GM12878 (cell line): Measurements from ENCODE around the gene KIAA1217. TPM values are rescaled to one million over a fixed set of nuclear protein-coding genes. Genes with fewer than 3 reads are reported as not detected.

ENCODE experiments used
- ATAC-seq: fragments of 200-7000 bp; cut with Tn5 transposase; 3 replicates; pipeline ENCODE4 v1.9.1; 2020; ENCODE audit warnings: mild to moderate bottlenecking, moderate library complexity
- BruUV-seq: library from RNA; stranded (reverse); fragments of 400-500 nt; replicated peaks from 2 replicates; lab custom pipeline; 2021; lab: Mats Ljungman, UMichigan
- CTCF ChIA-PET: fragments of 300-600 bp; sonication (Branson Sonifier 250); formaldehyde crosslinking; extraction: SDS; loops from one replicate; lab custom pipeline; 2021; ENCODE audit warnings: inconsistent platforms; lab: Yijun Ruan, JAX
- POLR2A ChIA-PET: fragments of 350-600 bp; formaldehyde crosslinking; extraction: SDS; loops from one replicate; lab custom pipeline; 2021; ENCODE audit warnings: inconsistent platforms; lab: Charles Lee
- RAD21 ChIA-PET: fragments of 300-600 bp; sonication (Branson Sonifier 250); formaldehyde crosslinking; loops from one replicate; lab custom pipeline; 2023; ENCODE audit warnings: antibody characterized with exemption; ENCODE audit not compliant: unreplicated experiment; lab: Charles Lee
- SMC1A ChIA-PET: fragments of 300-600 bp; sonication (Branson Sonifier 250); formaldehyde crosslinking; loops from one replicate; lab custom pipeline; 2023; ENCODE audit not compliant: unreplicated experiment, uncharacterized antibody; lab: Charles Lee
- DNase-seq: peaks from one replicate; pipeline ENCODE4 v3.0.0-alpha.2; 2011; ENCODE audit warnings: low read depth, low spot score
- FAIRE-seq: peaks from 3 replicates; lab custom pipeline; 2011; peaks lifted over from hg19 to GRCh38; lab: Jason Lieb, UNC
- H2AFZ ChIP-seq: 2 replicates; pipeline ENCODE4 v1.6.0; 2011; ENCODE audit warnings: low read depth, low read length, control low read depth; ENCODE audit not compliant: control insufficient read depth
- H3K27ac ChIP-seq: 2 replicates; pipeline ENCODE4 v1.5.1; 2011; ENCODE audit warnings: control low read depth; ENCODE audit not compliant: control insufficient read depth, insufficient read depth
- H3K27me3 ChIP-seq, 2 experiments: replicated peaks in 1 of 2; 2 replicates each; pipeline versions ENCODE4 v1.6.0 to v1.6.1; 2011; ENCODE audit warnings: low read length in 1 of 2; ENCODE audit not compliant: control insufficient read depth in 2 of 2, insufficient read depth in 2 of 2
- H3K36me3 ChIP-seq, 2 experiments: 2 replicates each; pipeline ENCODE4 v1.5.1; 2011; ENCODE audit warnings: low read length in 1 of 2; ENCODE audit not compliant: control insufficient read depth in 2 of 2, insufficient read depth in 2 of 2
- H3K4me1 ChIP-seq: 2 replicates; pipeline ENCODE4 v1.6.1; 2011; ENCODE audit warnings: mild to moderate bottlenecking, low read length, moderate library complexity, mixed read lengths; ENCODE audit not compliant: control insufficient read depth, insufficient read depth
- H3K4me2 ChIP-seq: 2 replicates; pipeline ENCODE4 v1.6.0; 2011; ENCODE audit warnings: control low read depth; ENCODE audit not compliant: control insufficient read depth, insufficient read depth
- H3K4me3 ChIP-seq: fragments of 200-600 bp; sonication (generic); 2 replicates; pipeline ENCODE4 v1.5.1; 2016
- H3K79me2 ChIP-seq: 2 replicates; pipeline ENCODE4 v1.6.0; 2011; ENCODE audit warnings: low read length; ENCODE audit not compliant: control insufficient read depth, insufficient read depth
- H3K9ac ChIP-seq: 2 replicates; pipeline ENCODE4 v1.8.0; 2011; ENCODE audit warnings: low read length, control low read depth, mixed read lengths; ENCODE audit not compliant: control insufficient read depth, insufficient read depth
- H3K9me3 ChIP-seq: replicated peaks from 3 replicates; pipeline ENCODE4 v1.5.1; 2011; ENCODE audit warnings: mild to moderate bottlenecking, low read length; ENCODE audit not compliant: control insufficient read depth, insufficient read depth
- H4K20me1 ChIP-seq: 2 replicates; pipeline ENCODE4 v1.6.0; 2011; ENCODE audit not compliant: control insufficient read depth, insufficient read depth
- ESRRA ChIP-seq: IDR thresholded peaks from 2 replicates; pipeline ENCODE4 v1.6.1; 2012; ENCODE audit warnings: mild to moderate bottlenecking, low read length, improper control_type of control experiment
- ETV6 ChIP-seq, 2 experiments: fragments of 450-650 bp in 1 of 2; IDR thresholded peaks in 1 of 2; conservative IDR thresholded peaks in 1 of 2; 2 replicates each; pipeline ENCODE4 v1.6.1; 2014; ENCODE audit warnings: antibody characterized with exemption in 1 of 2, borderline replicate concordance in 1 of 2, low read depth in 1 of 2, mild to moderate bottlenecking in 1 of 2, moderate library complexity in 1 of 2
- HDAC2 ChIP-seq: fragments of 200-600 bp; sonication (generic); IDR thresholded peaks from 2 replicates; pipeline ENCODE4 v1.6.1; 2017
- IKZF2 ChIP-seq, 2 experiments: fragments of 450-650 bp; IDR thresholded peaks; 2 replicates each; pipeline ENCODE4 v1.6.1; 2017; ENCODE audit warnings: mild to moderate bottlenecking in 2 of 2, moderate library complexity in 2 of 2
- NBN ChIP-seq: fragments of 450-650 bp; IDR thresholded peaks from 2 replicates; pipeline ENCODE4 v1.6.1; 2016
- PRDM15 ChIP-seq: fragments of 450-650 bp; formaldehyde crosslinking; IDR thresholded peaks from 2 replicates; pipeline ENCODE4 v1.4.0; 2020; ENCODE audit warnings: mild to moderate bottlenecking, moderate library complexity
- ZNF274 ChIP-seq: IDR thresholded peaks from one replicate; pipeline ENCODE4 v1.8.0; 2011; ENCODE audit not compliant: insufficient read length, insufficient read depth
- WGBS: methylation state at CpG from one replicate; pipeline ENCODE4 v1.1.6; 2016; ENCODE audit warnings: low lambda C conversion rate; ENCODE audit not compliant: insufficient replicate concordance, insufficient coverage; ENCODE audit errors: missing lambda C conversion rate; 5-methylcytosine and 5-hydroxymethylcytosine counted together
- in situ Hi-C: fragments of 300-500 bp; cut with MboI; formaldehyde crosslinking; loops from 9 replicates; pipeline ENCODE4 v1.14.3; 2018; ENCODE audit warnings: mixed read lengths
- intact Hi-C: fragments of 100-400 bp; cut with micrococcal nuclease; formaldehyde crosslinking; loops from one replicate; pipeline ENCODE4 v1.14.2; 2022; ENCODE audit not compliant: unreplicated experiment
- polyA plus RNA-seq, 11 experiments: library from polyadenylated mRNA; depleted of rRNA in 4 of 11; unstranded in 6 of 11; stranded (reverse) in 5 of 11; fragments of >200 nt; fragmentation: Nextera tagmentation in 4 of 11; fragmentation: Illumina TruSeq in 1 of 11; extraction: Ambion mirVana in 4 of 11; extraction: Trizol in 1 of 11; gene quantifications; 1 replicate in 1 of 11; 2 replicates in 10 of 11; pipeline versions ENCODE4 v1.2.1 to v1.2.3, GENCODE V29; 2011 to 2016; ENCODE audit warnings: inconsistent platforms in 2 of 11, missing spikeins in 2 of 11, low read depth in 1 of 11
- total RNA-seq, 4 experiments: library from RNA; depleted of rRNA in 3 of 4; stranded (reverse); fragments of >200 nt in 3 of 4; fragmentation: Illumina TruSeq in 1 of 4; extraction: Trizol in 1 of 4; gene quantifications; 2 replicates each; pipeline versions ENCODE4 v1.2.1 to v1.2.3, GENCODE V29; 2013 to 2021
- TF ChIP-seq, protein P1 (sequence below): IDR thresholded peaks from 2 replicates; pipeline ENCODE4 v1.6.1; 2012; ENCODE audit warnings: low read length, inconsistent platforms
- TF ChIP-seq, protein P2 (sequence below): fragments of 450-650 bp; IDR thresholded peaks from 2 replicates; pipeline ENCODE4 v1.6.1; 2017; ENCODE audit warnings: low read depth, mild to moderate bottlenecking, moderate library complexity
- TF ChIP-seq, protein P3 (sequence below): IDR thresholded peaks from 2 replicates; pipeline ENCODE4 v1.6.1; 2012; ENCODE audit warnings: improper control_type of control experiment, low read depth, low read length; ENCODE audit not compliant: insufficient replicate concordance

The KIAA1217 gene
- total and polyA plus RNA-seq, 10 of the 15 experiments (the other 5 are each of a cell fraction or from before 2014, with no cell fraction given), result 0.57 to 3.8 (median 2.1) TPM

DNA sequence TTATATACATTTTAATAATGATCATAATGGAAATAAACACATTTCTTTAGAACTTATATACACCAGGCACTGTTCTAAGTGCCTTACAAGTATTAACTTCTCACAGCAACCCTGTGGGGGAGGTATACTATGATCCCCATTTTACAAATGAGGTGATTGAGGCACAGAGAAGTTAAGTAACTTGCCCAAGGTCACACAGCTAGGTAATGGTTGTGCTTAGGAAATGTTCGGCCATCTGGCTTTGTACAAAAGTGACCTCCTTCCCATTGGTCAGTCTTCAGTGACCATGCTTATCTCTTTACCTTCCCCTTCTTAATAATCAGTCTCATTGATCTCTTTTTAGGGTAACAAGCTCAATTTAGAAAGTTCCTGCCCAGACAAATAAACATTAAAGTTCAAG, 158.8 kb downstream of the KIAA1217 start (continued):
- no peak for TF ChIP-seq HDAC2
- TF ChIP-seq, protein P1, sequence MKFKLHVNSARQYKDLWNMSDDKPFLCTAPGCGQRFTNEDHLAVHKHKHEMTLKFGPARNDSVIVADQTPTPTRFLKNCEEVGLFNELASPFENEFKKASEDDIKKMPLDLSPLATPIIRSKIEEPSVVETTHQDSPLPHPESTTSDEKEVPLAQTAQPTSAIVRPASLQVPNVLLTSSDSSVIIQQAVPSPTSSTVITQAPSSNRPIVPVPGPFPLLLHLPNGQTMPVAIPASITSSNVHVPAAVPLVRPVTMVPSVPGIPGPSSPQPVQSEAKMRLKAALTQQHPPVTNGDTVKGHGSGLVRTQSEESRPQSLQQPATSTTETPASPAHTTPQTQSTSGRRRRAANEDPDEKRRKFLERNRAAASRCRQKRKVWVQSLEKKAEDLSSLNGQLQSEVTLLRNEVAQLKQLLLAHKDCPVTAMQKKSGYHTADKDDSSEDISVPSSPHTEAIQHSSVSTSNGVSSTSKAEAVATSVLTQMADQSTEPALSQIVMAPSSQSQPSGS, result no peak
- no peak for TF ChIP-seq ETV6 (conservative IDR thresholded peaks at IDR 0.05 in 1 of 2, IDR thresholded peaks at IDR 0.05 in 1 of 2; ENCODE audit: borderline replicate concordance in 1 of 2, low read depth in 1 of 2)
- TF ChIP-seq, protein P2, sequence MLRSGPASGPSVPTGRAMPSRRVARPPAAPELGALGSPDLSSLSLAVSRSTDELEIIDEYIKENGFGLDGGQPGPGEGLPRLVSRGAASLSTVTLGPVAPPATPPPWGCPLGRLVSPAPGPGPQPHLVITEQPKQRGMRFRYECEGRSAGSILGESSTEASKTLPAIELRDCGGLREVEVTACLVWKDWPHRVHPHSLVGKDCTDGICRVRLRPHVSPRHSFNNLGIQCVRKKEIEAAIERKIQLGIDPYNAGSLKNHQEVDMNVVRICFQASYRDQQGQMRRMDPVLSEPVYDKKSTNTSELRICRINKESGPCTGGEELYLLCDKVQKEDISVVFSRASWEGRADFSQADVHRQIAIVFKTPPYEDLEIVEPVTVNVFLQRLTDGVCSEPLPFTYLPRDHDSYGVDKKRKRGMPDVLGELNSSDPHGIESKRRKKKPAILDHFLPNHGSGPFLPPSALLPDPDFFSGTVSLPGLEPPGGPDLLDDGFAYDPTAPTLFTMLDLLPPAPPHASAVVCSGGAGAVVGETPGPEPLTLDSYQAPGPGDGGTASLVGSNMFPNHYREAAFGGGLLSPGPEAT, result no peak

- intact Hi-C loops (no loop called here), in situ Hi-C loops (no loop called here)
- H3K9me3 ChIP-seq, result no peaks in the 10 kb centered on the region; the same call in 2 of the 3 replicates
- H3K4me2 ChIP-seq, result no peak overlapping the region
- ATAC-seq (no peak), FAIRE-seq (no peak), DNase-seq (no peak)
- POLR2A ChIA-PET, result no interaction called here
- H3K36me3 ChIP-seq, result no peaks in the 10 kb centered on the region
- 82% methylated on average over 4 of the region's 4 CpGs for WGBS
- H2AFZ ChIP-seq, result no peak overlapping the region
- no peak overlapping the region for H3K9ac ChIP-seq
- H3K79me2 ChIP-seq, result no peaks in the 10 kb centered on the region
- H3K27me3 ChIP-seq, result no peaks in the 10 kb centered on the region
- RAD21 ChIA-PET, result interaction anchor here (0.7 to 1.0 kb wide), 3 partner anchors 132 to 178 kb away, joined by 3 to 4 read pairs (median 4); no protein-coding TSS in a partner anchor
- SMC1A ChIA-PET, result interaction anchor here (0.9 to 1.1 kb wide), 2 partner anchors 9 to 21 kb away, joined by 3 to 6 read pairs; no protein-coding TSS in a partner anchor
- no peak overlapping the region for H3K4me3 ChIP-seq
- CTCF ChIA-PET, result interaction anchor here (1.0 to 1.7 kb wide), 3 partner anchors 11 to 132 kb away, joined by 3 to 6 read pairs (median 3); no protein-coding TSS in a partner anchor
- no peak overlapping the region for H3K27ac ChIP-seq
- H3K4me1 ChIP-seq, result no peaks in the 10 kb centered on the region
- no peaks in the 10 kb centered on the region for H4K20me1 ChIP-seq
- no TSS peak for BruUV-seq
- TF ChIP-seq IKZF2 (IDR thresholded peaks at IDR 0.05), result no peak
- no peak for TF ChIP-seq NBN
- TF ChIP-seq ESRRA, result no peak
- TF ChIP-seq ZNF274, result no peak
- TF ChIP-seq, protein P3, sequence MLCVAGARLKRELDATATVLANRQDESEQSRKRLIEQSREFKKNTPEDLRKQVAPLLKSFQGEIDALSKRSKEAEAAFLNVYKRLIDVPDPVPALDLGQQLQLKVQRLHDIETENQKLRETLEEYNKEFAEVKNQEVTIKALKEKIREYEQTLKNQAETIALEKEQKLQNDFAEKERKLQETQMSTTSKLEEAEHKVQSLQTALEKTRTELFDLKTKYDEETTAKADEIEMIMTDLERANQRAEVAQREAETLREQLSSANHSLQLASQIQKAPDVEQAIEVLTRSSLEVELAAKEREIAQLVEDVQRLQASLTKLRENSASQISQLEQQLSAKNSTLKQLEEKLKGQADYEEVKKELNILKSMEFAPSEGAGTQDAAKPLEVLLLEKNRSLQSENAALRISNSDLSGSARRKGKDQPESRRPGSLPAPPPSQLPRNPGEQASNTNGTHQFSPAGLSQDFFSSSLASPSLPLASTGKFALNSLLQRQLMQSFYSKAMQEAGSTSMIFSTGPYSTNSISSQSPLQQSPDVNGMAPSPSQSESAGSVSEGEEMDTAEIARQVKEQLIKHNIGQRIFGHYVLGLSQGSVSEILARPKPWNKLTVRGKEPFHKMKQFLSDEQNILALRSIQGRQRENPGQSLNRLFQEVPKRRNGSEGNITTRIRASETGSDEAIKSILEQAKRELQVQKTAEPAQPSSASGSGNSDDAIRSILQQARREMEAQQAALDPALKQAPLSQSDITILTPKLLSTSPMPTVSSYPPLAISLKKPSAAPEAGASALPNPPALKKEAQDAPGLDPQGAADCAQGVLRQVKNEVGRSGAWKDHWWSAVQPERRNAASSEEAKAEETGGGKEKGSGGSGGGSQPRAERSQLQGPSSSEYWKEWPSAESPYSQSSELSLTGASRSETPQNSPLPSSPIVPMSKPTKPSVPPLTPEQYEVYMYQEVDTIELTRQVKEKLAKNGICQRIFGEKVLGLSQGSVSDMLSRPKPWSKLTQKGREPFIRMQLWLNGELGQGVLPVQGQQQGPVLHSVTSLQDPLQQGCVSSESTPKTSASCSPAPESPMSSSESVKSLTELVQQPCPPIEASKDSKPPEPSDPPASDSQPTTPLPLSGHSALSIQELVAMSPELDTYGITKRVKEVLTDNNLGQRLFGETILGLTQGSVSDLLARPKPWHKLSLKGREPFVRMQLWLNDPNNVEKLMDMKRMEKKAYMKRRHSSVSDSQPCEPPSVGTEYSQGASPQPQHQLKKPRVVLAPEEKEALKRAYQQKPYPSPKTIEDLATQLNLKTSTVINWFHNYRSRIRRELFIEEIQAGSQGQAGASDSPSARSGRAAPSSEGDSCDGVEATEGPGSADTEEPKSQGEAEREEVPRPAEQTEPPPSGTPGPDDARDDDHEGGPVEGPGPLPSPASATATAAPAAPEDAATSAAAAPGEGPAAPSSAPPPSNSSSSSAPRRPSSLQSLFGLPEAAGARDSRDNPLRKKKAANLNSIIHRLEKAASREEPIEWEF, result no peak
- no peak for TF ChIP-seq PRDM15
Observed at GRCh38 chr10:24370877-24371276, 161.9 kb downstream of the KIAA1217 start.
